ENCODE results near the gene CS.
A peak's percentile ranks its signal among the peaks of the same experiment; 100 is the strongest.
"Not testable (repeated sequence)": the region's sequence is repeated elsewhere in the genome, so short reads cannot be mapped to it uniquely, and the experiment has no call there.

Gene CS

GRCh38 chr12:56317675-56318074 lies 17.5 kb upstream of the CS start:
- DNase-seq: no peak

- peak; percentile 87 for DNase-seq
Observed at GRCh38 chr12:56315622-56316473, 15.7 kb upstream of the CS start, which contains the start of gene CNPY2. CNPY2 (minus strand) TSS chr12:56315988; CDS start chr12:56315217, 771 bp downstream.

GRCh38 chr12:56315249-56315621 lies 15.1 kb upstream of the CS start:
- no peak for DNase-seq

- no peak for DNase-seq
Observed at GRCh38 chr12:56311003-56311402, 10.9 kb upstream of the CS start.

GRCh38 chr12:56308714-56309113 lies 8.6 kb upstream of the CS start:
- no peak for DNase-seq

- no peak for DNase-seq
Observed at GRCh38 chr12:56307221-56307965, 7.3 kb upstream of the CS start.

GRCh38 chr12:56304872-56305590 lies 4.9 kb upstream of the CS start:
- DNase-seq: no peak

- DNase-seq: no peak
Observed at GRCh38 chr12:56304276-56304675, 4.1 kb upstream of the CS start.

- no peak for DNase-seq
Observed at GRCh38 chr12:56300644-56301464, 724 bp upstream of the CS start.

GRCh38 chr12:56299308-56299852 lies 750 bp downstream of the CS start:
- peak; percentile 8 for DNase-seq

GRCh38 chr12:56298828-56299227 lies 1.3 kb downstream of the CS start:
- DNase-seq: no peak

- no peak for DNase-seq
Observed at GRCh38 chr12:56297400-56297799, 2.7 kb downstream of the CS start.

- no peak for DNase-seq
Observed at GRCh38 chr12:56296295-56296694, 3.8 kb downstream of the CS start.

GRCh38 chr12:56293795-56294194 lies 6.3 kb downstream of the CS start:
- no peak for DNase-seq

- DNase-seq: no peak
Observed at GRCh38 chr12:56288705-56289387, 11.3 kb downstream of the CS start.

GRCh38 chr12:56286044-56286830 lies 13.9 kb downstream of the CS start:
- DNase-seq: no peak

GRCh38 chr12:56284263-56284662 lies 15.9 kb downstream of the CS start:
- not testable (repeated sequence) for DNase-seq

GRCh38 chr12:56282579-56282978 lies 17.6 kb downstream of the CS start:
- no peak for DNase-seq

GRCh38 chr12:56282030-56282429 lies 18.1 kb downstream of the CS start:
- no peak for DNase-seq

GRCh38 chr12:56280849-56281248 lies 19.3 kb downstream of the CS start:
- no peak for DNase-seq

GRCh38 chr12:56278905-56279304 lies 21.2 kb downstream of the CS start:
- DNase-seq: no peak
